ENCODE data around the gene GFPT2.

DNA sequence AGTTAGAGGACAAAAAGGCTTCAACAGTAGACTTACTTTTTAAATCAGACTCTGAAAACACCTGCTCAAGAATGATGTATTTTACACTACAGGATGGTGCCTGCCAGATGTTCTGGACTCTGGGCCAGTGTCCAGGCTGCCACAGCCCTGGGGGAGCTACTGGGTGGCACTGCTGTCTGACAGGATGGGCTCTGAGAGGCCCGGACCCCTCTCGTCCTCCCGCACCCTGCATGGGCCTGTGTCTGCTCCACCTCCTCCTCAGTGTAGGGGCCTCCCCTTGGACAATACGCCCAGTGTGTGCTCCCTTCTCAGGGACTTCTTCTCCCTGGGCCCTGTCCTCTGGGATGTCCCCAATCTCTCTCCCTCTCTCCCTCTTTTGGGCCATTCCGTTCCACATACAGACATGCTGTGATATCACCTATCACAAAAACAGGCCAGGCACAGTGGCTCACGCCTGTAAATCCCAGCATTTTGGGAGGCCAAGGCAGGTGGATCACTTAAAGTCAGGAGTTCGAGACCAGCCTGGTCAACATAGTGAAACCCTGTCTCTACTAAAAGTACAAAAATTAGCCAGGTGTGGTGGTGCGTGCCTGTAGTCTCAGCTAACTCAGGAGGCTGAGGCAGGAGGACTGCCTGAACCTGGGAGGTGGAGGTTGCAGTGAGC lies 23.4 kb downstream of the GFPT2 start:
- TF ChIP-seq, protein P1, sequence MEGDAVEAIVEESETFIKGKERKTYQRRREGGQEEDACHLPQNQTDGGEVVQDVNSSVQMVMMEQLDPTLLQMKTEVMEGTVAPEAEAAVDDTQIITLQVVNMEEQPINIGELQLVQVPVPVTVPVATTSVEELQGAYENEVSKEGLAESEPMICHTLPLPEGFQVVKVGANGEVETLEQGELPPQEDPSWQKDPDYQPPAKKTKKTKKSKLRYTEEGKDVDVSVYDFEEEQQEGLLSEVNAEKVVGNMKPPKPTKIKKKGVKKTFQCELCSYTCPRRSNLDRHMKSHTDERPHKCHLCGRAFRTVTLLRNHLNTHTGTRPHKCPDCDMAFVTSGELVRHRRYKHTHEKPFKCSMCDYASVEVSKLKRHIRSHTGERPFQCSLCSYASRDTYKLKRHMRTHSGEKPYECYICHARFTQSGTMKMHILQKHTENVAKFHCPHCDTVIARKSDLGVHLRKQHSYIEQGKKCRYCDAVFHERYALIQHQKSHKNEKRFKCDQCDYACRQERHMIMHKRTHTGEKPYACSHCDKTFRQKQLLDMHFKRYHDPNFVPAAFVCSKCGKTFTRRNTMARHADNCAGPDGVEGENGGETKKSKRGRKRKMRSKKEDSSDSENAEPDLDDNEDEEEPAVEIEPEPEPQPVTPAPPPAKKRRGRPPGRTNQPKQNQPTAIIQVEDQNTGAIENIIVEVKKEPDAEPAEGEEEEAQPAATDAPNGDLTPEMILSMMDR (IDR thresholded peaks at IDR 0.05), result no peak
- TF ChIP-seq POLR2AphosphoS5 (IDR thresholded peaks at IDR 0.05; ENCODE audit: insufficient read depth in 1 of 2, low read depth in 1 of 2) (no peak), POLR2A (IDR thresholded peaks at IDR 0.05) (no peak)
